HepG2 (cell line): ENCODE results near the gene ACTRT2. TPM values are rescaled to one million over a fixed set of nuclear protein-coding genes. Genes with fewer than 3 reads are reported as not detected.

Source experiments
- ATAC-seq: fragments of 200-7000 bp; cut with Tn5 transposase; 3 replicates; pipeline ENCODE4 v1.9.1; 2020; ENCODE audit warnings: mild to moderate bottlenecking, moderate library complexity
- BruUV-seq: library from RNA; stranded (reverse); fragments of 400-500 nt; replicated peaks from 2 replicates; lab custom pipeline; 2021; lab: Mats Ljungman, UMichigan
- CTCF ChIA-PET: fragments of 300-600 bp; formaldehyde crosslinking; extraction: SDS; loops from one replicate; lab custom pipeline; 2021; ENCODE audit warnings: low total read pairs, inconsistent platforms, low intra/inter-chr PET ratio; lab: Yijun Ruan, JAX
- POLR2A ChIA-PET: fragments of 350-600 bp; sonication (Branson Sonifier 250); formaldehyde crosslinking; loops from one replicate; lab custom pipeline; 2020; ENCODE audit warnings: antibody characterized with exemption, inconsistent platforms; lab: Yijun Ruan, JAX
- DNase-seq: peaks from one replicate; pipeline ENCODE4 v3.0.0-alpha.2; 2015; ENCODE audit warnings: low spot score
- FAIRE-seq: peaks from 3 replicates; lab custom pipeline; 2011; peaks lifted over from hg19 to GRCh38; lab: Jason Lieb, UNC
- H2AFZ ChIP-seq: one replicate; pipeline ENCODE4 v1.6.1; 2011; ENCODE audit warnings: low read length, inconsistent platforms
- H3K27ac ChIP-seq: fragments of 300-600 bp; 3 replicates; pipeline ENCODE4 v1.8.0; 2011; ENCODE audit warnings: mixed run types, mild to moderate bottlenecking, mixed read lengths, low read length, inconsistent platforms; ENCODE audit not compliant: insufficient read depth; ENCODE audit errors: extremely low read length
- H3K27me3 ChIP-seq, 2 experiments: fragments of 200-600 bp in 1 of 2; 2 replicates in 1 of 2; 3 replicates in 1 of 2; pipeline versions ENCODE4 v1.6.0 to v1.8.0; 2011; ENCODE audit warnings: low read length in 2 of 2, mild to moderate bottlenecking in 2 of 2, moderate library complexity in 2 of 2, inconsistent platforms in 1 of 2; ENCODE audit not compliant: insufficient read depth in 2 of 2, control insufficient read depth in 1 of 2
- H3K36me3 ChIP-seq, 2 experiments: fragments of 200-600 bp in 1 of 2; replicated peaks in 1 of 2; 2 replicates in 1 of 2; 3 replicates in 1 of 2; pipeline versions ENCODE4 v1.5.1 to v1.8.0; 2011; ENCODE audit warnings: low read length in 2 of 2, inconsistent platforms in 1 of 2; ENCODE audit not compliant: insufficient read depth in 2 of 2, control insufficient read depth in 1 of 2
- H3K4me1 ChIP-seq: 2 replicates; pipeline ENCODE4 v1.5.1; 2012; ENCODE audit warnings: low read length, inconsistent platforms; ENCODE audit not compliant: insufficient read depth
- H3K4me2 ChIP-seq: 2 replicates; pipeline ENCODE4 v1.6.0; 2011; ENCODE audit warnings: low read depth, low read length, inconsistent platforms
- H3K4me3 ChIP-seq, 3 experiments: fragments of 200-600 bp in 1 of 3; sonication (generic), shearing (Covaris generic) in 1 of 3; replicated peaks in 1 of 3; 2 replicates each; pipeline ENCODE4 v1.5.1; 2011 to 2016; ENCODE audit warnings: low read length in 3 of 3, inconsistent platforms in 2 of 3, low read depth in 2 of 3, mild to moderate bottlenecking in 2 of 3, control low read depth in 1 of 3, mixed read lengths in 1 of 3; ENCODE audit not compliant: insufficient read depth in 1 of 3
- H3K79me2 ChIP-seq: one replicate; pipeline ENCODE4 v1.6.1; 2011; ENCODE audit warnings: low read length, inconsistent platforms; ENCODE audit not compliant: insufficient read depth
- H3K9ac ChIP-seq: 2 replicates; pipeline ENCODE4 v1.6.0; 2011; ENCODE audit warnings: mild to moderate bottlenecking, low read depth, low read length, inconsistent platforms; ENCODE audit not compliant: insufficient read depth
- H3K9me3 ChIP-seq: 2 replicates; pipeline ENCODE4 v1.5.1; 2012; ENCODE audit warnings: mild to moderate bottlenecking, low read length
- H4K20me1 ChIP-seq: 2 replicates; pipeline ENCODE4 v1.6.0; 2011; ENCODE audit warnings: inconsistent platforms, mild to moderate bottlenecking, low read length, moderate library complexity; ENCODE audit not compliant: insufficient read depth
- E2F5 ChIP-seq: sonication (generic); formaldehyde crosslinking; conservative IDR thresholded peaks from 2 replicates; pipeline ENCODE4 v1.4.0; 2020; ENCODE audit warnings: missing genetic modification reagents
- GMEB2 ChIP-seq: IDR thresholded peaks from 2 replicates; pipeline ENCODE4 v1.6.1; 2016; ENCODE audit warnings: missing biosample characterization, missing genetic modification reagents, low read depth
- GPBP1L1 ChIP-seq: sonication (generic); formaldehyde crosslinking; IDR thresholded peaks from 2 replicates; pipeline ENCODE4 v1.5.0; 2020; ENCODE audit warnings: mild to moderate bottlenecking, missing genetic modification reagents
- KLF15 ChIP-seq: sonication (generic); formaldehyde crosslinking; IDR thresholded peaks from 2 replicates; pipeline ENCODE4 v1.8.1; 2023; ENCODE audit warnings: borderline replicate concordance, mild to moderate bottlenecking, inconsistent platforms, missing genetic modification reagents, mixed read lengths
- NFYC ChIP-seq: IDR thresholded peaks from 2 replicates; pipeline ENCODE4 v1.6.1; 2016; ENCODE audit warnings: missing genetic modification reagents, missing compliant biosample characterization
- PTBP1 ChIP-seq: fragments of 200-400 bp; formaldehyde crosslinking; IDR thresholded peaks from 2 replicates; pipeline ENCODE4 v1.6.1; 2018; ENCODE audit warnings: low read length, low read depth; ENCODE audit not compliant: poor library complexity, severe bottlenecking
- SIN3A ChIP-seq: IDR thresholded peaks from 2 replicates; pipeline ENCODE4 v1.6.1; 2011; ENCODE audit warnings: low read depth, mild to moderate bottlenecking, control low read depth, low read length, borderline replicate concordance
- SNRNP70 ChIP-seq: fragments of 200-400 bp; formaldehyde crosslinking; IDR thresholded peaks from 2 replicates; pipeline ENCODE4 v1.6.1; 2017; ENCODE audit warnings: mild to moderate bottlenecking, low read depth, low read length, moderate library complexity
- TFAP4 ChIP-seq: sonication (generic); IDR thresholded peaks from 2 replicates; pipeline ENCODE4 v1.6.1; 2016; ENCODE audit warnings: low read depth, borderline replicate concordance
- ZKSCAN1 ChIP-seq: fragments of 150-350 bp; IDR thresholded peaks from 2 replicates; pipeline ENCODE4 v1.6.1; 2014; ENCODE audit warnings: low read length
- ZNF460 ChIP-seq: sonication (generic); formaldehyde crosslinking; IDR thresholded peaks from 2 replicates; pipeline ENCODE4 v1.5.1; 2020; ENCODE audit warnings: missing genetic modification reagents, mild to moderate bottlenecking, borderline replicate concordance
- ZNF512 ChIP-seq: sonication (generic); formaldehyde crosslinking; IDR thresholded peaks from 2 replicates; pipeline ENCODE4 v1.4.0; 2020; ENCODE audit warnings: mild to moderate bottlenecking, missing genetic modification reagents
- ZNF546 ChIP-seq: sonication (generic); formaldehyde crosslinking; conservative IDR thresholded peaks from 2 replicates; pipeline ENCODE4 v1.8.1; 2023; ENCODE audit warnings: mild to moderate bottlenecking, missing genetic modification reagents
- ZNF562 ChIP-seq: sonication (generic); formaldehyde crosslinking; IDR thresholded peaks from 2 replicates; pipeline ENCODE4 v1.8.0; 2022; ENCODE audit warnings: missing genetic modification reagents, borderline replicate concordance
- ZNF784 ChIP-seq: sonication (generic); formaldehyde crosslinking; IDR thresholded peaks from 2 replicates; pipeline ENCODE4 v1.5.1; 2020; ENCODE audit warnings: missing genetic modification reagents, mild to moderate bottlenecking, borderline replicate concordance
- WGBS: methylation state at CpG from one replicate; pipeline ENCODE4 v1.1.6; 2017; ENCODE audit warnings: low lambda C conversion rate; 5-methylcytosine and 5-hydroxymethylcytosine counted together
- in situ Hi-C: cut with HindIII; loops from 2 replicates; pipeline ENCODE4 v1.10.0; 2017; ENCODE audit warnings: low pct_unique_long_range_greater_than_20kb; ENCODE audit not compliant: extremely low pct_ligation_motif_present
- intact Hi-C: fragments of 100-400 bp; cut with micrococcal nuclease; formaldehyde crosslinking; loops from one replicate; pipeline ENCODE4 v1.10.0; 2022; ENCODE audit not compliant: unreplicated experiment
- polyA plus RNA-seq, 8 experiments: library from polyadenylated mRNA; depleted of rRNA in 3 of 8; stranded (reverse) in 7 of 8; unstranded in 1 of 8; fragments of >200 nt; fragmentation: Illumina TruSeq in 4 of 8; extraction: Trizol in 4 of 8; gene quantifications; 2 replicates each; pipeline versions ENCODE4 v1.2.1 to v1.2.3, GENCODE V29; 2011 to 2016; ENCODE audit warnings: low read depth in 4 of 8, missing spikeins in 1 of 8, mixed read lengths in 1 of 8; ENCODE audit not compliant: insufficient read depth in 1 of 8
- total RNA-seq, 5 experiments: library from RNA; depleted of rRNA; stranded (reverse); fragments of >200 nt; fragmentation: Illumina TruSeq; extraction: Trizol; gene quantifications; 2 replicates each; pipeline ENCODE4 v1.2.3, GENCODE V29; 2016; ENCODE audit warnings: low read depth in 1 of 5

ACTRT2 gene
- total and polyA plus RNA-seq, 2 of the 13 experiments (the other 11 are each of a cell fraction or from before 2014, with no cell fraction given): not detected

GRCh38 chr1:3062616-3063378 is 41.5 kb downstream of the ACTRT2 start:
- H4K20me1 ChIP-seq: no peaks in the 10 kb centered on the region
- ChIA-PET CTCF (no interaction called here), POLR2A (no interaction called here)
- H3K9ac ChIP-seq: no peak overlapping the region
- no peak overlapping the region for H3K27ac ChIP-seq
- no TSS peak for BruUV-seq
- no peak for TF ChIP-seq GPBP1L1
- TF ChIP-seq GMEB2 (CRISPR knock-in tag): no peak
- no peak for TF ChIP-seq PTBP1
- TF ChIP-seq TFAP4: no peak
- no peak for TF ChIP-seq ZNF562 (CRISPR knock-in tag)
- no peak for TF ChIP-seq ZNF784
- no peak for TF ChIP-seq ZNF546 (CRISPR knock-in tag)
- no peak for TF ChIP-seq ZNF512 (CRISPR knock-in tag)
- TF ChIP-seq ZKSCAN1: no peak
- no peak for TF ChIP-seq ZNF460 (CRISPR knock-in tag)
- no peak for TF ChIP-seq SNRNP70
- TF ChIP-seq NFYC: no peak
- TF ChIP-seq E2F5: no peak
- TF ChIP-seq SIN3A: no peak
- no peak for TF ChIP-seq KLF15 (CRISPR knock-in tag)
- WGBS: 40% methylated on average over 12 of the region's 50 CpGs
- H3K4me3 ChIP-seq: peak overlapping the region in 1 of 3 experiments; percentile 41; a peak in 1 of 6 replicates
- peaks cover 24% of the 10 kb centered on the region for H3K4me1 ChIP-seq
- peaks cover 10 to 55% of the 10 kb centered on the region in 2 experiments; a peak in 4 of 5 replicates for H3K27me3 ChIP-seq
- in situ Hi-C loops (loop anchor here (25.0 kb wide), 1 partner anchor 225 kb away; no protein-coding TSS in a partner anchor), intact Hi-C loops (no loop called here)
- H3K79me2 ChIP-seq: no peaks in the 10 kb centered on the region
- H3K36me3 ChIP-seq: no peaks in the 10 kb centered on the region
- no peak for FAIRE-seq
- ATAC-seq: no peak
- H3K4me2 ChIP-seq: peak overlapping the region; percentile 55; the same call in 1 of the 2 replicates
- no peaks in the 10 kb centered on the region for H3K9me3 ChIP-seq
- no peak for DNase-seq
- no peak overlapping the region for H2AFZ ChIP-seq
